Measurements from ENCODE around the gene MKRN1. TPM values are rescaled to one million over a fixed set of nuclear protein-coding genes. Genes with fewer than 3 reads are reported as not detected.
"Not testable (repeated sequence)": the region's sequence is repeated elsewhere in the genome, so short reads cannot be mapped to it uniquely, and the experiment has no call there.

The MKRN1 gene
- total RNA-seq, 1 donor from 2014 or later: 138 TPM

DNA sequence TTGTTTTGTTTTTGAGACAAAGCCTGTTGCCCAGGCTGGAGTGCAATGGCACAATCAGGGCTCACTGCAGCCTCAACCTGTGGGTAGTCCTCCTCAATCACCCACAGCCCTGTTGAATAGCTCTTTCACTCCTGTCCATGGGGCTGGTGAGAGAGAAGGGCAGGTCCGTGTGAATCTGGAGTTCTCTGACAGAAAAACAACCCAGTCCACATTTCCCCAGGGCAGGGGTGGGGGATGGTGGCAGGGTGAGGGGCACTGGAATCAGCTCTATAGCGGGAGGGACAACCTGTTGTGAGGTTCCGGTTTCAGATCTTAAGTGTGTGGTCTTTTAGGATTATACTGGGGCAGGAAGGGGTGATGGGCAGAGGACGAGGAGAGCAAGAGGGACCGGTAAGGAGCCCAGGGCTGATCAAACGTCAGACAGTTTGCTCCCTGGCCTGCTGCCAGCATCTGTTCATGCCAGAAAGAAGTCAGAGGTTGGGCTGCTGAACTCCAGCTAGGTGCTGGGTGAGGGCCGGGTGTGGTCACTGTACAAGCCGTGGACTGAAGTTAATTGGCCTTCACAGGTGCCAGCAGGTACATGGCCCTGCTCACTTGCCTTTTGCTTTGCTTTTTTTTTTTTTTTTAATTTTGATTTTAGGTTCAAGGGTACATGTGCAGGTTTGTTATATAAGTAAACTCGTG is 33.2 kb upstream of the MKRN1 start:
- H3K27ac Mint-ChIP-seq (ENCODE audit: unreplicated experiment): peak overlapping the region; percentile 64
- no peak overlapping the region for H3K4me3 Mint-ChIP-seq (ENCODE audit: unreplicated experiment)
- peak; percentile 34 for DNase-seq
- no peaks in the 10 kb centered on the region for H3K36me3 Mint-ChIP-seq (ENCODE audit: unreplicated experiment)
- TF ChIP-seq, protein P1, sequence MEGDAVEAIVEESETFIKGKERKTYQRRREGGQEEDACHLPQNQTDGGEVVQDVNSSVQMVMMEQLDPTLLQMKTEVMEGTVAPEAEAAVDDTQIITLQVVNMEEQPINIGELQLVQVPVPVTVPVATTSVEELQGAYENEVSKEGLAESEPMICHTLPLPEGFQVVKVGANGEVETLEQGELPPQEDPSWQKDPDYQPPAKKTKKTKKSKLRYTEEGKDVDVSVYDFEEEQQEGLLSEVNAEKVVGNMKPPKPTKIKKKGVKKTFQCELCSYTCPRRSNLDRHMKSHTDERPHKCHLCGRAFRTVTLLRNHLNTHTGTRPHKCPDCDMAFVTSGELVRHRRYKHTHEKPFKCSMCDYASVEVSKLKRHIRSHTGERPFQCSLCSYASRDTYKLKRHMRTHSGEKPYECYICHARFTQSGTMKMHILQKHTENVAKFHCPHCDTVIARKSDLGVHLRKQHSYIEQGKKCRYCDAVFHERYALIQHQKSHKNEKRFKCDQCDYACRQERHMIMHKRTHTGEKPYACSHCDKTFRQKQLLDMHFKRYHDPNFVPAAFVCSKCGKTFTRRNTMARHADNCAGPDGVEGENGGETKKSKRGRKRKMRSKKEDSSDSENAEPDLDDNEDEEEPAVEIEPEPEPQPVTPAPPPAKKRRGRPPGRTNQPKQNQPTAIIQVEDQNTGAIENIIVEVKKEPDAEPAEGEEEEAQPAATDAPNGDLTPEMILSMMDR (IDR thresholded peaks at IDR 0.05; ENCODE audit: partially characterized antibody, unreplicated experiment): no peak
- peaks cover 4% of the 10 kb centered on the region for H3K27me3 Mint-ChIP-seq (ENCODE audit: unreplicated experiment)
- H3K9me3 Mint-ChIP-seq (ENCODE audit: unreplicated experiment): no peaks in the 10 kb centered on the region
- H3K4me1 Mint-ChIP-seq (ENCODE audit: low read depth, unreplicated experiment): peaks cover 9% of the 10 kb centered on the region

DNA sequence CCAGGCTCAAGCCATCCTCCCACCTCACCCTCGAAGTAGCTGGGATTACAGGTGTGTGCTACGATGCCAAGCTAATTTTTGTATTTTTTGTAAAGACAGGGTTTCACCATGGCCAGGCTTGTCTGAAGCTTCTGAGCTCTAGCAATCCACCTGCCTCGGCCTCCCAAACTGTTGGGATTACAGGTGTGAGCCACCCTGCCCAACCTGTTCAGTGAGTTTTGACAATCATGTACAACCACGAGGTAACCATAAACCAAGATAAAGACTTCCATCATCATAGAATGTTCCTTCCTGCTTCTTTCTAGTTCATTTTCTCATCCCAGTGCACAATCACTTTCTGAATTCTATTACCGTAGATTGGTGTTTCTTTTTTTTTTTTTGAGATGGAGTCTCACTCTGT is 30.5 kb upstream of the MKRN1 start:
- TF ChIP-seq, protein P1 (IDR thresholded peaks at IDR 0.05; ENCODE audit: partially characterized antibody, unreplicated experiment): no peak
- peaks cover 2% of the 10 kb centered on the region for H3K9me3 Mint-ChIP-seq (ENCODE audit: unreplicated experiment)
- no peak overlapping the region for H3K27ac Mint-ChIP-seq (ENCODE audit: unreplicated experiment)
- H3K27me3 Mint-ChIP-seq (ENCODE audit: unreplicated experiment): peaks cover 4% of the 10 kb centered on the region
- H3K4me1 Mint-ChIP-seq (ENCODE audit: low read depth, unreplicated experiment): peaks cover 12% of the 10 kb centered on the region
- no peaks in the 10 kb centered on the region for H3K36me3 Mint-ChIP-seq (ENCODE audit: unreplicated experiment)
- no peak overlapping the region for H3K4me3 Mint-ChIP-seq (ENCODE audit: unreplicated experiment)
- no peak for DNase-seq

DNA sequence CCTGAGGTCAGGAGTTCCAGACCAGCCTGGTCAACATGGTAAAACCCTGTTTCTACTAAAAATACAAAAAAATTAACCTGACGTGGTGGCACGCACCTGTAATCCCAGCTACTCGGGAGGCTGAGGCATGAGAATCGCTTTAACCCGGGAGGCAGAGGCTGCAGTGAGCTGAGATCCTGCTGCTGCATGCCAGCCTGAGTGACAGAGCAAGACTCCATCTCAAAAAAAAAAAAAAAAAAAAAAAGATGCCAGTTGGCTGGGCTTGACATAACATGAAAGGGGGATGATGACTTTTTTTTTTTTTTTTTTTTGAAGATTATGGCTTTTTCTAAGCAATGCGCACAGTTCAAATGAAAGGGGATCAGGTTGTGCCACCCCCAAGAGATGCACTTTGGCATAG is 28.3 kb upstream of the MKRN1 start:
- not testable (repeated sequence) for H3K27me3 Mint-ChIP-seq (ENCODE audit: unreplicated experiment); H3K27ac Mint-ChIP-seq (ENCODE audit: unreplicated experiment); DNase-seq; H3K4me3 Mint-ChIP-seq (ENCODE audit: unreplicated experiment); H3K36me3 Mint-ChIP-seq (ENCODE audit: unreplicated experiment); H3K9me3 Mint-ChIP-seq (ENCODE audit: unreplicated experiment)
- peaks cover 12% of the 10 kb centered on the region for H3K4me1 Mint-ChIP-seq (ENCODE audit: low read depth, unreplicated experiment)

DNA sequence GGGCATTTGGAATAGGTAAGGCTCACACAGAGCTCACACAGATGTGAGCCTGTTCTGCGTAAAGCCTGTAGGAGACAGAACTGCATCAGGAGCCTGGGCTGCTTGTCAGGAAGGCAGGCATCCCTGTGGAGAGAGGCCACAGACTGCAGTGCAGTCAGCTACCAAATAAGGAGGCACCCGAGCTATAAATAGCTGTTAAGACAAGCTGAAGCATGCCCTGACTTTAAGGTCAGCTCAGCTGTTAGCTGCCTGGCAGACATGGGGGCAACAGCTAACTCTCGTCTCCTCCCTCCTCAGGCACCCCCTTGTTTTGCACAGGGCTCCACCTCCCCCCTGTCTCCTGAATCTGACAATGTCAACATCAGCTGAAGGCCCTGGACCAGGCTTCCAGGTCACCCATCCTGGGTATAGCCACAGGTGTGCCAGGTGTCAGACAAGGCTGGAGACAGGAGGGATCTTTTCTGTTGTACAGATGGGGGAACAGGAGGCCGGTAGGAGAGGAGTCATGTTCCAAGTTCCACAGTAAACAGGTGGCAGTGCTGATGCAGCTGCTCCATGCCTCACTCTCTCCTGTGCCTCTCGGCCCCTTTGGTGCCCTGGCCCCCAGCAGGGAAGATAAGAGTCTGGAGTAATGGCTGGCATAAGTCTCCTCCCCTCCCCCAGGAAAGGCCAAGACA is 27.6 kb upstream of the MKRN1 start:
- TF ChIP-seq, protein P1 (IDR thresholded peaks at IDR 0.05; ENCODE audit: partially characterized antibody, unreplicated experiment): no peak
- Mint-ChIP-seq H3K9me3 (ENCODE audit: unreplicated experiment) (peaks cover 2% of the 10 kb centered on the region), H3K27ac (ENCODE audit: unreplicated experiment) (peak overlapping the region; percentile 89), H3K27me3 (ENCODE audit: unreplicated experiment) (no peaks in the 10 kb centered on the region), H3K4me1 (ENCODE audit: low read depth, unreplicated experiment) (peaks cover 9% of the 10 kb centered on the region), H3K4me3 (ENCODE audit: unreplicated experiment) (no peak overlapping the region), H3K36me3 (ENCODE audit: unreplicated experiment) (no peaks in the 10 kb centered on the region)
- peak; percentile 48 for DNase-seq

DNA sequence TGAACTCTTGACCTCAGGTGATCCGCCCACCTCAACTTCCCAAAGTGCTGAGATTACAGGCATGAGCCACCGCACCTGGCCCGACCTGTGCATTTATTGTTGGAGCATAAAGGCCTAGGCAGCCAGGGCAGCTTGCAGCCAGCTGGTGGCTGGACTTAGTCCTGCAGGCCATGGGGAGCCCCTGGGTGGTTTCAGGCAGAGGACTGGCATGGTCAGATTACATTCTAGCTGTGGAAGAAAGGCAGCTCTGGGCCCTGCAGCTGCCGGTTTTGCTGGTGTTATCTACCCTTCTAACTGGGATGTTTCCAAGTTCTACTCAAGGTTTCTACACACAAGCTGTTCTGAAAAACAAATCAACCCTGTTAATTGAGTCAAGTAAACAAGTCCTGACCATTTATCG is 22.7 kb upstream of the MKRN1 start:
- Mint-ChIP-seq H3K9me3 (ENCODE audit: unreplicated experiment) (peaks cover 2% of the 10 kb centered on the region), H3K4me1 (ENCODE audit: low read depth, unreplicated experiment) (peaks cover 2% of the 10 kb centered on the region), H3K27me3 (ENCODE audit: unreplicated experiment) (no peaks in the 10 kb centered on the region), H3K27ac (ENCODE audit: unreplicated experiment) (no peak overlapping the region), H3K4me3 (ENCODE audit: unreplicated experiment) (no peak overlapping the region), H3K36me3 (ENCODE audit: unreplicated experiment) (no peaks in the 10 kb centered on the region)
- TF ChIP-seq, protein P1 (IDR thresholded peaks at IDR 0.05; ENCODE audit: partially characterized antibody, unreplicated experiment): no peak
- DNase-seq: no peak

DNA sequence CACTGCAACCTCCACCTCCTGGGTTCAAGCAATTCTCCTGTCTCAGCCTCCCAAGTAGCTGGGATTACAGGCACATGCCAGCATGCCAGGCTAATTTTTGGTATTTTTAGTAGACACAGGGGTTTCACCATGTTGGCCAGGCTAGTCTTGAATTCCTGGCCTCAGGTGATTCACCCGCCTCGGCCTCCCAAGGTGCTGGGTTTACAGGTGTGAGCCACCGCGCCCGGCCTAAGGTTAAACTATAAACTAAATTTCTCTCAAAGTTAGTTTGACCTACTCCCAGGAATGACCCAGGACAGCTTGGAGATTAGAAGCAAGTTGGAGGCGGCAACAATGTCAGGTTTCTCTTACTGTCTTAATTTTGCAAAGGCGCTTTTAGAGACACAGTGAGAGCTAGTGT is 18.5 kb upstream of the MKRN1 start:
- not testable (repeated sequence) for H3K27me3 Mint-ChIP-seq (ENCODE audit: unreplicated experiment); H3K9me3 Mint-ChIP-seq (ENCODE audit: unreplicated experiment); H3K4me3 Mint-ChIP-seq (ENCODE audit: unreplicated experiment); DNase-seq; H3K27ac Mint-ChIP-seq (ENCODE audit: unreplicated experiment); H3K36me3 Mint-ChIP-seq (ENCODE audit: unreplicated experiment); H3K4me1 Mint-ChIP-seq (ENCODE audit: low read depth, unreplicated experiment)

All from glutamatergic neuron (in vitro differentiated cells).